ENCODE results near the gene DNAH8. TPM values are rescaled to one million over a fixed set of nuclear protein-coding genes. Genes with fewer than 3 reads are reported as not detected.

DNAH8 gene
- total RNA-seq, 1 donor from 2014 or later, result not detected

- Mint-ChIP-seq H3K4me1 (ENCODE audit: low read depth, unreplicated experiment) (peaks cover 7% of the 10 kb centered on the region), H3K27ac (ENCODE audit: unreplicated experiment) (no peak overlapping the region), H3K9me3 (ENCODE audit: unreplicated experiment) (no peaks in the 10 kb centered on the region), H3K4me3 (ENCODE audit: unreplicated experiment) (no peak overlapping the region), H3K36me3 (ENCODE audit: low read depth, unreplicated experiment) (no peaks in the 10 kb centered on the region), H3K27me3 (ENCODE audit: low read depth, unreplicated experiment) (peaks cover 4% of the 10 kb centered on the region)
- H3K27ac ChIP-seq (ENCODE audit: low read depth, low read length), result no peak overlapping the region
- no peak overlapping the region for H3K4me2 ChIP-seq (ENCODE audit: low read length)
- H3K9ac ChIP-seq (ENCODE audit: low read length), result no peak overlapping the region
- TF ChIP-seq CTCF (IDR thresholded peaks at IDR 0.05; ENCODE audit: insufficient read depth, low read depth, low read length), result no peak
- TF ChIP-seq EZH2 (IDR thresholded peaks at IDR 0.05; ENCODE audit: insufficient read depth, low read length), result no peak
- peaks cover 3% of the 10 kb centered on the region for H3K27me3 ChIP-seq (ENCODE audit: insufficient read depth, low read length)
- no peaks in the 10 kb centered on the region for H3K4me1 ChIP-seq (ENCODE audit: insufficient read depth, low read length)
- H3K9me3 ChIP-seq (ENCODE audit: insufficient read depth, low read depth, low read length), result no peaks in the 10 kb centered on the region
- no peak overlapping the region for H2AFZ ChIP-seq (ENCODE audit: low read depth, low read length)
- H4K20me1 ChIP-seq (ENCODE audit: insufficient read depth, low read length), result no peaks in the 10 kb centered on the region
- H3K4me3 ChIP-seq (ENCODE audit: insufficient read depth, low read depth, low read length), result no peak overlapping the region
- DNase-seq (ENCODE audit: low read depth) (peak; percentile 27), FAIRE-seq (no peak)
- H3K79me2 ChIP-seq (ENCODE audit: insufficient read depth, low read length), result no peaks in the 10 kb centered on the region
- H3K36me3 ChIP-seq (ENCODE audit: insufficient read depth, low read length), result no peaks in the 10 kb centered on the region
Observed at GRCh38 chr6:38846844-38847243, 131.7 kb downstream of the DNAH8 start.

- no peak for FAIRE-seq
- H3K27ac ChIP-seq (ENCODE audit: low read depth, low read length), result no peak overlapping the region
- peaks cover 3% of the 10 kb centered on the region for H3K27me3 ChIP-seq (ENCODE audit: insufficient read depth, low read length)
- H4K20me1 ChIP-seq (ENCODE audit: insufficient read depth, low read length), result no peaks in the 10 kb centered on the region
- no peaks in the 10 kb centered on the region for H3K79me2 ChIP-seq (ENCODE audit: insufficient read depth, low read length)
- no peak overlapping the region for H3K9ac ChIP-seq (ENCODE audit: low read length)
- H3K36me3 Mint-ChIP-seq (ENCODE audit: low read depth, unreplicated experiment), result no peaks in the 10 kb centered on the region
- peaks cover 7% of the 10 kb centered on the region for H3K4me1 Mint-ChIP-seq (ENCODE audit: low read depth, unreplicated experiment)
- peaks cover 4% of the 10 kb centered on the region for H3K27me3 Mint-ChIP-seq (ENCODE audit: low read depth, unreplicated experiment)
- peaks cover 1% of the 10 kb centered on the region for H3K9me3 Mint-ChIP-seq (ENCODE audit: unreplicated experiment)
- no peaks in the 10 kb centered on the region for H3K36me3 ChIP-seq (ENCODE audit: insufficient read depth, low read length)
- no peak overlapping the region for H3K4me3 ChIP-seq (ENCODE audit: insufficient read depth, low read depth, low read length)
- H3K4me3 Mint-ChIP-seq (ENCODE audit: unreplicated experiment), result no peak overlapping the region
- no peak overlapping the region for H3K27ac Mint-ChIP-seq (ENCODE audit: unreplicated experiment)
- no peak overlapping the region for H3K4me2 ChIP-seq (ENCODE audit: low read length)
- no peak overlapping the region for H2AFZ ChIP-seq (ENCODE audit: low read depth, low read length)
- no peaks in the 10 kb centered on the region for H3K4me1 ChIP-seq (ENCODE audit: insufficient read depth, low read length)
- H3K9me3 ChIP-seq (ENCODE audit: insufficient read depth, low read depth, low read length), result no peaks in the 10 kb centered on the region
- TF ChIP-seq CTCF (IDR thresholded peaks at IDR 0.05; ENCODE audit: insufficient read depth, low read depth, low read length), result no peak
- TF ChIP-seq EZH2 (IDR thresholded peaks at IDR 0.05; ENCODE audit: insufficient read depth, low read length), result no peak
- no peak for DNase-seq (ENCODE audit: low read depth)
Observed at GRCh38 chr6:38847497-38847896, 132.4 kb downstream of the DNAH8 start.

- H3K9me3 Mint-ChIP-seq (ENCODE audit: unreplicated experiment), result peaks cover 1% of the 10 kb centered on the region
- no peak overlapping the region for H3K27ac ChIP-seq (ENCODE audit: low read depth, low read length)
- no peaks in the 10 kb centered on the region for H3K36me3 ChIP-seq (ENCODE audit: insufficient read depth, low read length)
- no peaks in the 10 kb centered on the region for H4K20me1 ChIP-seq (ENCODE audit: insufficient read depth, low read length)
- H3K9ac ChIP-seq (ENCODE audit: low read length), result no peak overlapping the region
- peaks cover 7% of the 10 kb centered on the region for H3K4me1 Mint-ChIP-seq (ENCODE audit: low read depth, unreplicated experiment)
- FAIRE-seq (no peak), DNase-seq (ENCODE audit: low read depth) (no peak)
- no peaks in the 10 kb centered on the region for H3K36me3 Mint-ChIP-seq (ENCODE audit: low read depth, unreplicated experiment)
- H3K9me3 ChIP-seq (ENCODE audit: insufficient read depth, low read depth, low read length), result no peaks in the 10 kb centered on the region
- H3K4me3 ChIP-seq (ENCODE audit: insufficient read depth, low read depth, low read length), result no peak overlapping the region
- H3K79me2 ChIP-seq (ENCODE audit: insufficient read depth, low read length), result no peaks in the 10 kb centered on the region
- no peaks in the 10 kb centered on the region for H3K4me1 ChIP-seq (ENCODE audit: insufficient read depth, low read length)
- no peak overlapping the region for H3K4me3 Mint-ChIP-seq (ENCODE audit: unreplicated experiment)
- H3K27ac Mint-ChIP-seq (ENCODE audit: unreplicated experiment), result no peak overlapping the region
- H3K27me3 ChIP-seq (ENCODE audit: insufficient read depth, low read length), result peaks cover 3% of the 10 kb centered on the region
- H2AFZ ChIP-seq (ENCODE audit: low read depth, low read length), result no peak overlapping the region
- TF ChIP-seq CTCF (IDR thresholded peaks at IDR 0.05; ENCODE audit: insufficient read depth, low read depth, low read length) (no peak), EZH2 (IDR thresholded peaks at IDR 0.05; ENCODE audit: insufficient read depth, low read length) (no peak)
- peaks cover 4% of the 10 kb centered on the region for H3K27me3 Mint-ChIP-seq (ENCODE audit: low read depth, unreplicated experiment)
- H3K4me2 ChIP-seq (ENCODE audit: low read length), result no peak overlapping the region
Observed at GRCh38 chr6:38848760-38849159, 133.6 kb downstream of the DNAH8 start.
